ENCODE results near the gene SMARCD3. TPM values are rescaled to one million over a fixed set of nuclear protein-coding genes. Genes with fewer than 3 reads are reported as not detected.

SMARCD3 gene
- total RNA-seq, 1 donor from 2014 or later: 105 TPM

DNA sequence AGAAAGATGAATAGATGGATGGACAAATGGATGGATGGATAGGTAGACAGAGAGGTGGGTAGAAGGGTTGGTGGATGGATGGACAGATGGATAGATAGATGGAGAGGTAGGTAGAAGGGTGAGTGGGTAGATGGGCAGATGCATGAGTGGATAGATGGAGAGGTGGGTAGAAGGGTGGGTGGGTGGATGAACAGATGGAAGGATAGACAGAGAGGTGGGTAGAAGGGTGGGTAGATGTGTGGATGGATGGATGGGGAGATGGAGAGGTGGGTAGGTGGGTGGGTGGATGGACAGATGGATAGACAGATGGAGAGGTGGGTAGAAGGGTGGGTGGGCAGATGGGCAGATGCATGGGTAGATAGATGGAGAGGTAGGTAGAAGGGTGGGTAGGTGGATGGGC is 50.6 kb downstream of the SMARCD3 start:
- Histone ChIP-seq H3K4me1 (no peaks in the 10 kb centered on the region), H3K36me3 (no peaks in the 10 kb centered on the region), H3K27me3 (no peaks in the 10 kb centered on the region), H3K27ac (no peak overlapping the region), H3K4me3 (no peak overlapping the region), H3K9me3 (no peaks in the 10 kb centered on the region)
- DNase-seq (ENCODE audit: low spot score in 2 of 2): no peak
- intact Hi-C loops (cut with DNase I): no loop called here
- TF ChIP-seq, protein P1, sequence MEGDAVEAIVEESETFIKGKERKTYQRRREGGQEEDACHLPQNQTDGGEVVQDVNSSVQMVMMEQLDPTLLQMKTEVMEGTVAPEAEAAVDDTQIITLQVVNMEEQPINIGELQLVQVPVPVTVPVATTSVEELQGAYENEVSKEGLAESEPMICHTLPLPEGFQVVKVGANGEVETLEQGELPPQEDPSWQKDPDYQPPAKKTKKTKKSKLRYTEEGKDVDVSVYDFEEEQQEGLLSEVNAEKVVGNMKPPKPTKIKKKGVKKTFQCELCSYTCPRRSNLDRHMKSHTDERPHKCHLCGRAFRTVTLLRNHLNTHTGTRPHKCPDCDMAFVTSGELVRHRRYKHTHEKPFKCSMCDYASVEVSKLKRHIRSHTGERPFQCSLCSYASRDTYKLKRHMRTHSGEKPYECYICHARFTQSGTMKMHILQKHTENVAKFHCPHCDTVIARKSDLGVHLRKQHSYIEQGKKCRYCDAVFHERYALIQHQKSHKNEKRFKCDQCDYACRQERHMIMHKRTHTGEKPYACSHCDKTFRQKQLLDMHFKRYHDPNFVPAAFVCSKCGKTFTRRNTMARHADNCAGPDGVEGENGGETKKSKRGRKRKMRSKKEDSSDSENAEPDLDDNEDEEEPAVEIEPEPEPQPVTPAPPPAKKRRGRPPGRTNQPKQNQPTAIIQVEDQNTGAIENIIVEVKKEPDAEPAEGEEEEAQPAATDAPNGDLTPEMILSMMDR (IDR thresholded peaks at IDR 0.05): no peak

DNA sequence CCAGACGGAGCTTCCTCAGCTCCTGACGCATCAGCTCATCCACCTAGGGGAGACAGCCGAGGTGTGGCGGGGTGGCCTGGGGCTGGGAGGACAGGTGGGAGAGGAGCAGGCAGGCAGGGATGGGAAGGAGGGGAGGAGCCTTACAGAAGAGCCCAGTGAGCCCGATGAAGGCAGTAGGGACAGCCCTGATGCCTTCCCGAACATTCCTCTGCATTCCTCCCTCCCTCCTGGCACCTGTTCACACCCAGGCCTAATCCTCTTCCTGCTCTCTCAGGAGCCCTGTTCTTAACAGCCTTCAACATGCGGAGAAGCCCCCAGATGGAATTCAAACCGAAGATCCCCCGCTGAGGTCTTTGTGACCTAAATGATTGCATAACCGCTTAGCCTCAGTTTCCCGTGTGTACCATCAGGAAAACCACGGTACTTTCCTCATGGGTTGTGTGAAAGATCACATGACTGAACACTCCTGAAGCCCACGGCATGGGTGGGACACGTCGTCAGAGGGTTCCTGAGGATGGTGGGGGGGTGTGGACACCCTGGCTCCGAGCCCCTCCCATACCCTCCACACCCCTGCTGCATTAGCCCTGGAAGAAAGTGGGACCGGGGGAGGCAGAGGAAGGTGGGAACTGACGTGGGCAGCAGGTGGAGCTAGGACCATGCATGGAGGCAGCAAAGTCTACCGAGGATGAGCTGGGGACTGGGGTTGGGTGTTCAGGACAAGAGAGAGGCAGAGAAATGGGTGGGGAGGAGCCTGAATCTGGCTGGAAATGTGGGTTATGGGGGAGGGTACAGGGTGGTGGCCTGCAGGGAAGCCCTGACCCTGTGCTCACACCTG is 52.7 kb downstream of the SMARCD3 start:
- H3K36me3 ChIP-seq: no peaks in the 10 kb centered on the region
- no peak overlapping the region for H3K27ac ChIP-seq
- no peak overlapping the region for H3K4me3 ChIP-seq
- no peak for DNase-seq (ENCODE audit: low spot score in 2 of 2)
- no peaks in the 10 kb centered on the region for H3K4me1 ChIP-seq
- intact Hi-C loops (cut with DNase I): no loop called here
- TF ChIP-seq, protein P1 (IDR thresholded peaks at IDR 0.05): no peak
- no peaks in the 10 kb centered on the region for H3K9me3 ChIP-seq
- H3K27me3 ChIP-seq: no peaks in the 10 kb centered on the region

DNA sequence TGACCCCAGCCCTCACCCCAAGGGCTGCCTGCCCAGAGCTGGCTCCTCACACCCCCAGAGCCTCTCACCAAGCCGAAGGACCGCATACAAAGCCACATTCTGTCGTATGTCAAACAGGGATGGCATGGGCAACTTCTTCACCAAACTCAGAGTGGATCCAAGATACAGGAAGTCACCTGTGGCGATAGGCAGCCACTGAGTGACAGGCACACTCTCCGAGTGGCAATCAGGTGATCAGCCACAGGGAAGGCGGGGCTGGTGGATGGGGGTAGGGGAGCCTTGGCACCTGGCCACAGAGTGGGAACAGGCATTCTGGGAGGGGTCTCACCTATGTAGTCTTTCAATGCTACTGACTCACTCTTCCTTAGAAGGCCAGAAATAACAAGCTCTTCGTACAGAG is 54.3 kb downstream of the SMARCD3 start:
- Histone ChIP-seq H3K27ac (no peak overlapping the region), H3K4me3 (no peak overlapping the region), H3K27me3 (no peaks in the 10 kb centered on the region), H3K4me1 (no peaks in the 10 kb centered on the region), H3K9me3 (no peaks in the 10 kb centered on the region), H3K36me3 (no peaks in the 10 kb centered on the region)
- intact Hi-C loops (cut with DNase I): no loop called here
- no peak for DNase-seq (ENCODE audit: low spot score in 2 of 2)
- TF ChIP-seq, protein P1 (IDR thresholded peaks at IDR 0.05): no peak

DNA sequence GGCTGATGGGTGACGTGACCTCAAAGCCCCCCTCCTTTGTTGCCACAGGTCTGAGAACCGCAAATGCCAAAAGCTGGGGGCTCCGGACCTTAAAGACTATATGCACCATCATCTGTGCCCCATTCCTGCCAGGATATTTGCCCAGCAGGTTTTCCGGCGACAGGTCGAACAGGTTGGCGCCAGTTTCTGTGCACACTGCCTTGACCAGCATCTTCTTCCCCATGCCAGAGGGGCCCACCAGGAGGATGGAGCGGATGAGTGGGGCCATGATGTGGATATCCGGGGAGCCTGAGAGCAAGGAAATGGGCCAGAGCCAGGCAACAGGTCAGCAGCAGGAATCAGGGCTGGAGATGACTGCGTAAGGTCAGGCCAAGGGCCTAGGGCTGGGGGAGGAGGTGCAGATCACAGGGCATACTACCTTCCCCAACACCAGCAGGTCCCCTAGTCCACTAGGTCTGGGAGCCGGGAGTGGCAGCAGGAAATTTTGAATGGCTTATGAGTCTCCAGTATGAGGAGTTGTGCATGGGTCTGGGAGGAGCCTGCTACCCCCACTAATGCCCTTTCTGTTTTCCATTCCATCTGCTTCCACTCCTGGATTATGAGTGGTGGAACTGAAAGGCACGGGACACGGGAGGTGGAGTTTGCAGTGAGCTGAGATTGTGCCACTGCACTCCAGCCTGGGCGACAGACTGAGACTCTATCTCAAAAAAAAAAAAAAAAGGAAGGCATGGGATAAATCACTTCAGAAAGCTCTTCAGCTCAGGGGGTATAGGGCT is 55.1 kb downstream of the SMARCD3 start:
- Histone ChIP-seq H3K9me3 (no peaks in the 10 kb centered on the region), H3K4me1 (no peaks in the 10 kb centered on the region), H3K36me3 (no peaks in the 10 kb centered on the region), H3K27me3 (no peaks in the 10 kb centered on the region), H3K27ac (no peak overlapping the region), H3K4me3 (no peak overlapping the region)
- DNase-seq (ENCODE audit: low spot score in 2 of 2): no peak
- intact Hi-C loops (cut with DNase I): no loop called here
- TF ChIP-seq, protein P1 (IDR thresholded peaks at IDR 0.05): no peak

DNA sequence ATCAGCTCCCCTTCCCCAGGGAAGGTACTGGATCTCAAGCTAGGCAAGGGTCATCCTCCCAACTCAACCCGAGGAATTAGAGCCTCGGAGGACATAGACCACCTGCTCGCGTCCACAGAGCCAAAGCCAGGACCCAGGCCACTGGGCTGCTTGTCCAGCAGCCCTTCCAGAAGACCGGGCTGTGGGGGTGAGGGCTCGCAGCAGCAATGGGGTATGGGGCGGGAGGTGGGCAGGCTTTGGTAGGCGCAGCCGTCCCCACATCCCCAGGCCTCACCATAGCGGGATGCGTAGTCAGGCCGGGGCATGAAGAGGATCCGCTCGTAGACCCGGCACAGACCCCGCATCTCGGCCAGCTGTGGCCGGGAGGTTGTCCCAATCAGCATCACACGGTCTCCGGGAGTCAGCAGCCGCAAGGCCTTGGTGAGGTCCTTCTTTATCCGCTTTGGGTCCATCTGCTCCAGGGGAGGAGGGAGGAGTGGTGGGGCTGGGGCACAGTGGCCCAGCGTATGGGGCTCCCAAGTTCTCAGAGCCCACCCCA is 56.4 kb downstream of the SMARCD3 start:
- Histone ChIP-seq H3K36me3 (no peaks in the 10 kb centered on the region), H3K4me1 (no peaks in the 10 kb centered on the region), H3K4me3 (no peak overlapping the region), H3K9me3 (no peaks in the 10 kb centered on the region), H3K27ac (no peak overlapping the region), H3K27me3 (no peaks in the 10 kb centered on the region)
- no peak for DNase-seq (ENCODE audit: low spot score in 2 of 2)
- TF ChIP-seq, protein P1 (IDR thresholded peaks at IDR 0.05): no peak
- intact Hi-C loops (cut with DNase I): no loop called here

Measured in ascending aorta (tissue), 2 donors.